ENCODE measurements around the gene ANTXRL. TPM values are rescaled to one million over a fixed set of nuclear protein-coding genes. Genes with fewer than 3 reads are reported as not detected.
"Not testable (repeated sequence)": the region's sequence is repeated elsewhere in the genome, so short reads cannot be mapped to it uniquely, and the experiment has no call there.

ANTXRL gene
- total and polyA plus RNA-seq, 2 of the 8 experiments (the other 6 are each of a cell fraction or from before 2014, with no cell fraction given): not detected

- not testable (repeated sequence) for H3K18ac ChIP-seq (ENCODE audit: extremely low read depth, low read length); H3K4me3 ChIP-seq (ENCODE audit: extremely low read depth in 1 of 4, insufficient read depth in 2 of 4, low read depth in 3 of 4, low read length in 4 of 4); H3K36me3 ChIP-seq (ENCODE audit: control insufficient read depth in 2 of 4, insufficient read depth in 4 of 4, low read length in 3 of 4); H3K9me3 ChIP-seq (ENCODE audit: insufficient read depth in 2 of 2, low read depth in 1 of 2, low read length in 1 of 2); H2BK5ac ChIP-seq (ENCODE audit: low read depth, low read length); FAIRE-seq; H3K4me1 ChIP-seq (replicated peaks in 1 of 4; ENCODE audit: control insufficient read depth in 3 of 4, insufficient read depth in 4 of 4, low read length in 3 of 4); H2BK120ac ChIP-seq (replicated peaks; ENCODE audit: low read depth, low read length); H3K9ac ChIP-seq (replicated peaks in 1 of 4; ENCODE audit: extremely low read depth in 1 of 4, low read depth in 3 of 4, low read length in 3 of 4); H3K79me2 ChIP-seq (ENCODE audit: control insufficient read depth in 1 of 2, insufficient read depth in 2 of 2, low read length in 2 of 2); H3K4me2 ChIP-seq (ENCODE audit: insufficient read depth in 1 of 2, low read depth in 2 of 2, low read length in 2 of 2); H2BK12ac ChIP-seq (ENCODE audit: low read depth, low read length); H4K8ac ChIP-seq (ENCODE audit: extremely low read depth, insufficient read depth, low read length); DNase-seq (ENCODE audit: low read depth in 1 of 2, low spot score in 2 of 2); H3K79me1 ChIP-seq (ENCODE audit: low read depth, low read length); H2BK20ac ChIP-seq (ENCODE audit: low read length); H3K27ac ChIP-seq (ENCODE audit: low read depth, low read length); H2AFZ ChIP-seq (ENCODE audit: low read length); H3K27me3 ChIP-seq (replicated peaks in 1 of 4; ENCODE audit: control insufficient read depth in 3 of 4, extremely low read depth in 1 of 4, insufficient read depth in 3 of 4, low read length in 3 of 4); H4K5ac ChIP-seq (ENCODE audit: insufficient read length, low read depth, low read length); H2AK5ac ChIP-seq (ENCODE audit: low read depth, low read length); H3K14ac ChIP-seq (ENCODE audit: insufficient read length); H2BK15ac ChIP-seq (ENCODE audit: low read length); H3K56ac ChIP-seq (replicated peaks; ENCODE audit: insufficient read length, low read depth, low read length); H4K91ac ChIP-seq (replicated peaks; ENCODE audit: insufficient read length, low read length); H3K23ac ChIP-seq (ENCODE audit: insufficient read length); H4K20me1 ChIP-seq (replicated peaks in 1 of 2; ENCODE audit: control insufficient read depth in 1 of 2, insufficient read depth in 2 of 2, low read length in 2 of 2); H3K4ac ChIP-seq (replicated peaks; ENCODE audit: insufficient read length, low read depth, low read length)
- WGBS, 2 experiments (ENCODE audit: extremely low coverage in 1 of 2, insufficient coverage in 1 of 2, insufficient read length in 1 of 2, insufficient replicate concordance in 2 of 2, low coverage in 1 of 2, low lambda C conversion rate in 2 of 2, missing lambda C conversion rate in 1 of 2): 69% methylated on average over 4 of the region's 4 CpGs; no CpG with 5 or more reads in 1 of the 2 experiments
- ChIA-PET CTCF (ENCODE audit: partially characterized antibody) (interaction anchor here (1.4 to 1.5 kb wide), 3 partner anchors 24 to 1109 kb away, joined by 4 read pairs; no protein-coding TSS in a partner anchor), POLR2A (ENCODE audit: partially characterized antibody) (interaction anchor here (1.3 kb wide), 1 partner anchor 11 kb away, joined by 4 read pairs; no protein-coding TSS in a partner anchor)
- H3K23me2 ChIP-seq (ENCODE audit: low read depth, low read length): peaks cover 11% of the 10 kb centered on the region; the same call in 1 of the 2 replicates
These were observed 14.8 kb upstream of the ANTXRL start for GRCh38 chr10:46271795-46272499.

Data from H1 (cell line).